MM.1S (cell line): Measurements from ENCODE around the gene MRPS7.

ENCODE experiments used
- DNase-seq: peaks from one replicate; pipeline ENCODE4 v3.0.0-alpha.2; 2015
- H2AFZ ChIP-seq: fragments of 300-600 bp; sonication (generic); 2 replicates; pipeline ENCODE4 v1.6.0; 2016; ENCODE audit warnings: antibody characterized with exemption, low read length
- H3F3A ChIP-seq: fragments of 300-600 bp; sonication (generic); 2 replicates; pipeline ENCODE4 v1.6.1; 2016; ENCODE audit warnings: mild to moderate bottlenecking, antibody characterized with exemption, low read length, moderate library complexity, mixed read lengths; ENCODE audit not compliant: insufficient read depth
- H3K27ac ChIP-seq: fragments of 300-600 bp; sonication (generic); 2 replicates; pipeline ENCODE4 v1.5.1; 2016; ENCODE audit warnings: mild to moderate bottlenecking, low read length
- H3K27me3 ChIP-seq: fragments of 300-600 bp; sonication (generic); replicated peaks from 2 replicates; pipeline ENCODE4 v1.6.0; 2016; ENCODE audit warnings: low read length; ENCODE audit not compliant: insufficient read depth
- H3K36me3 ChIP-seq: fragments of 300-600 bp; sonication (generic); replicated peaks from 2 replicates; pipeline ENCODE4 v1.6.1; 2016; ENCODE audit warnings: mild to moderate bottlenecking, low read length, mixed read lengths; ENCODE audit not compliant: insufficient read depth
- H3K4me1 ChIP-seq: fragments of 300-600 bp; sonication (generic); 2 replicates; pipeline ENCODE4 v1.6.1; 2016; ENCODE audit warnings: low read length, mixed read lengths
- H3K4me2 ChIP-seq: fragments of 300-600 bp; sonication (generic); 2 replicates; pipeline ENCODE4 v1.6.0; 2016; ENCODE audit warnings: low read depth, low read length
- H3K4me3 ChIP-seq: fragments of 300-600 bp; sonication (generic); 2 replicates; pipeline ENCODE4 v1.5.1; 2016; ENCODE audit warnings: low read length, mixed read lengths
- H3K79me2 ChIP-seq: fragments of 300-600 bp; sonication (generic); 2 replicates; pipeline ENCODE4 v1.6.1; 2016; ENCODE audit warnings: mixed run types, low read length, mixed read lengths
- H3K9ac ChIP-seq: fragments of 300-600 bp; sonication (generic); 2 replicates; pipeline ENCODE4 v1.6.1; 2016; ENCODE audit warnings: low read length, mixed read lengths
- H3K9me2 ChIP-seq: fragments of 300-600 bp; sonication (generic); replicated peaks from 2 replicates; pipeline ENCODE4 v1.6.1; 2016; ENCODE audit warnings: mild to moderate bottlenecking, low read length, mixed read lengths; ENCODE audit not compliant: insufficient read depth
- H3K9me3 ChIP-seq: fragments of 300-600 bp; sonication (generic); replicated peaks from 2 replicates; pipeline ENCODE4 v1.6.1; 2016; ENCODE audit warnings: mild to moderate bottlenecking, low read length, mixed read lengths; ENCODE audit not compliant: insufficient read depth
- H4K20me1 ChIP-seq: fragments of 300-600 bp; sonication (generic); 2 replicates; pipeline ENCODE4 v1.6.1; 2016; ENCODE audit warnings: mild to moderate bottlenecking, low read length, moderate library complexity, mixed read lengths; ENCODE audit not compliant: insufficient read depth
- EZH2 ChIP-seq: fragments of 300-600 bp; sonication (generic); optimal IDR thresholded peaks from 2 replicates; pipeline ENCODE3; 2017; ENCODE audit warnings: low read depth, mild to moderate bottlenecking, antibody characterized with exemption, low read length, mixed read lengths
- EZH2phosphoT487 ChIP-seq: fragments of 300-600 bp; sonication (generic); IDR thresholded peaks from 2 replicates; pipeline ENCODE4 v1.6.1; 2018; ENCODE audit warnings: antibody characterized with exemption, low read length
- TF ChIP-seq, protein P1 (sequence below): fragments of 300-600 bp; sonication (generic); IDR thresholded peaks from 2 replicates; pipeline ENCODE4 v1.5.1; 2016; ENCODE audit warnings: antibody characterized with exemption, low read length, mixed read lengths

Gene MRPS7

GRCh38 chr17:75260641-75261335, 891 bp upstream of the MRPS7 start:
- Histone ChIP-seq H3K36me3 (no peaks in the 10 kb centered on the region), H3K27me3 (no peaks in the 10 kb centered on the region), H3K4me2 (peak overlapping the region; percentile 96), H3K9ac (peak overlapping the region; percentile 96), H2AFZ (peak overlapping the region; percentile 85), H3F3A (no peaks in the 10 kb centered on the region), H3K4me3 (peak overlapping the region; percentile 92), H4K20me1 (no peaks in the 10 kb centered on the region), H3K79me2 (peaks cover 62% of the 10 kb centered on the region), H3K9me3 (no peaks in the 10 kb centered on the region), H3K4me1 (peaks cover 15% of the 10 kb centered on the region), H3K27ac (peak overlapping the region; percentile 91; the same call in 1 of the 2 replicates), H3K9me2 (no peaks in the 10 kb centered on the region)
- no peak for DNase-seq
- TF ChIP-seq EZH2phosphoT487: no peak
- TF ChIP-seq, protein P1, sequence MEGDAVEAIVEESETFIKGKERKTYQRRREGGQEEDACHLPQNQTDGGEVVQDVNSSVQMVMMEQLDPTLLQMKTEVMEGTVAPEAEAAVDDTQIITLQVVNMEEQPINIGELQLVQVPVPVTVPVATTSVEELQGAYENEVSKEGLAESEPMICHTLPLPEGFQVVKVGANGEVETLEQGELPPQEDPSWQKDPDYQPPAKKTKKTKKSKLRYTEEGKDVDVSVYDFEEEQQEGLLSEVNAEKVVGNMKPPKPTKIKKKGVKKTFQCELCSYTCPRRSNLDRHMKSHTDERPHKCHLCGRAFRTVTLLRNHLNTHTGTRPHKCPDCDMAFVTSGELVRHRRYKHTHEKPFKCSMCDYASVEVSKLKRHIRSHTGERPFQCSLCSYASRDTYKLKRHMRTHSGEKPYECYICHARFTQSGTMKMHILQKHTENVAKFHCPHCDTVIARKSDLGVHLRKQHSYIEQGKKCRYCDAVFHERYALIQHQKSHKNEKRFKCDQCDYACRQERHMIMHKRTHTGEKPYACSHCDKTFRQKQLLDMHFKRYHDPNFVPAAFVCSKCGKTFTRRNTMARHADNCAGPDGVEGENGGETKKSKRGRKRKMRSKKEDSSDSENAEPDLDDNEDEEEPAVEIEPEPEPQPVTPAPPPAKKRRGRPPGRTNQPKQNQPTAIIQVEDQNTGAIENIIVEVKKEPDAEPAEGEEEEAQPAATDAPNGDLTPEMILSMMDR: peak; percentile 17

DNA sequence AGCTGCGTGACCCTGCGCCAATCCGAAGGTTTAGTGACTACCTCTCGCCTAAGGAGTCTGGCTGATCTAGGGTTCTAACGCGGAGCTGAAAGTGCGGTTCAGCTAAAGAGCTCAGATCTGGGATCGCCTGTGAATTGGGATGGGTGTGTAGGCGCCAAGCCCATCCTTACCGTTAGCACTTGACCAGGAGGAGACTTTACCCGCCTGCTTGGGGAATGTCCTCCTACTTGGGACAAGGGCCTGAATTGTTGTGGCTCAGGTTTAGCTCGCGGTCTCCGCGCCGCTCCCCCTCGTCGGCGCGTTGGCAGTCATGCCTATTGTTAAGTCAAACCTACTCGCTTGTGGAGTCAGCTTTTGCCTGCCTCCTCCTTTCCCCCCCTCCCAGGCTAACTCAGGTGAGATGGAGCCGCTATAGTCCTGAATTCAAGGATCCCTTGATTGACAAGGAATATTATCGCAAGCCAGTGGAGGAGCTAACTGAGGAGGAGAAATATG, 480 bp downstream of the MRPS7 start:
- no peaks in the 10 kb centered on the region for H4K20me1 ChIP-seq
- peaks cover 59% of the 10 kb centered on the region for H3K79me2 ChIP-seq
- H3K9me2 ChIP-seq: no peaks in the 10 kb centered on the region
- H3K4me3 ChIP-seq: peak overlapping the region; percentile 92
- no peaks in the 10 kb centered on the region for H3K9me3 ChIP-seq
- DNase-seq: no peak
- H3K27me3 ChIP-seq: no peaks in the 10 kb centered on the region
- no peak for TF ChIP-seq EZH2phosphoT487
- peak overlapping the region; percentile 91; the same call in 1 of the 2 replicates for H3K27ac ChIP-seq
- no peaks in the 10 kb centered on the region for H3K36me3 ChIP-seq
- H3F3A ChIP-seq: no peaks in the 10 kb centered on the region
- H3K9ac ChIP-seq: peak overlapping the region; percentile 96
- peaks cover 15% of the 10 kb centered on the region for H3K4me1 ChIP-seq
- H3K4me2 ChIP-seq: peak overlapping the region; percentile 93
- peak overlapping the region; percentile 85 for H2AFZ ChIP-seq

DNA sequence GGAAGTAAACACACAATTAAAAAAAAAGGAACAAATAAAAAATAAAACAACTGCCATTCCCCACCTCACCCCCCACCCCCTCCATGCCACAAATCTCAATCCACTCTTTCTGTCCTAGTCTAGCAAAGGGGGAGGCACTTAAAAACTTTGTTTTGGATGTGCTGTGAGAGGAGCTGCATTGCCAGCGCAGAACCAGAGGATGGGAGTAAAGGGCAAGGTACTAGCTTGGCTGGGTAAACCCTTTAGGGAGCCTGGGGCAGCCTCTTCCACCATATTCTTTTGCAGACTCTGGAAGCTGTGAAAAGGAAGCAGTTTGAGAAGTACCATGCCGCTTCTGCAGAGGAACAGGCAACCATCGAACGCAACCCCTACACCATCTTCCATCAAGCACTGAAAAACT, 1.4 kb downstream of the MRPS7 start:
- TF ChIP-seq EZH2 (no peak), EZH2phosphoT487 (no peak)
- TF ChIP-seq, protein P1: no peak
- Histone ChIP-seq H4K20me1 (no peaks in the 10 kb centered on the region), H3K4me2 (peak overlapping the region; percentile 93), H3K27me3 (no peaks in the 10 kb centered on the region), H2AFZ (no peak overlapping the region), H3K4me1 (peaks cover 15% of the 10 kb centered on the region), H3K9me3 (no peaks in the 10 kb centered on the region), H3K9me2 (no peaks in the 10 kb centered on the region), H3K36me3 (no peaks in the 10 kb centered on the region), H3F3A (no peaks in the 10 kb centered on the region), H3K9ac (no peak overlapping the region), H3K27ac (no peak overlapping the region), H3K79me2 (peaks cover 54% of the 10 kb centered on the region), H3K4me3 (peak overlapping the region; percentile 92; the same call in 1 of the 2 replicates)
- no peak for DNase-seq
